Osteocyte (in vitro differentiated cells): ENCODE data around the gene ARHGAP5. TPM values are rescaled to one million over a fixed set of nuclear protein-coding genes. Genes with fewer than 3 reads are reported as not detected.
A peak's percentile ranks its signal among the peaks of the same experiment; 100 is the strongest.

Source experiments
- DNase-seq: peaks from one replicate; pipeline ENCODE4 v3.0.0; 2021; ENCODE audit warnings: mixed read lengths; ENCODE audit not compliant: unreplicated experiment; ENCODE audit errors: extremely low spot score
- H3K27ac Mint-ChIP-seq: one replicate; pipeline ENCODE4 v1.8.0; 2021; ENCODE audit warnings: mild to moderate bottlenecking, mixed read lengths; ENCODE audit not compliant: unreplicated experiment
- H3K27me3 Mint-ChIP-seq: one replicate; pipeline ENCODE4 v1.8.0; 2021; ENCODE audit warnings: mixed read lengths; ENCODE audit not compliant: unreplicated experiment
- H3K36me3 Mint-ChIP-seq: one replicate; pipeline ENCODE4 v1.8.0; 2021; ENCODE audit warnings: mixed read lengths; ENCODE audit not compliant: unreplicated experiment
- H3K4me1 Mint-ChIP-seq: one replicate; pipeline ENCODE4 v1.8.0; 2021; ENCODE audit warnings: mixed read lengths; ENCODE audit not compliant: unreplicated experiment
- H3K4me3 Mint-ChIP-seq: one replicate; pipeline ENCODE4 v1.8.0; 2021; ENCODE audit warnings: mild to moderate bottlenecking, moderate library complexity, mixed read lengths; ENCODE audit not compliant: unreplicated experiment
- H3K9me3 Mint-ChIP-seq: one replicate; pipeline ENCODE4 v1.8.0; 2021; ENCODE audit warnings: mixed read lengths; ENCODE audit not compliant: unreplicated experiment
- total RNA-seq: library from RNA; stranded (reverse); gene quantifications from 2 replicates; pipeline ENCODE4 v1.2.1, GENCODE V29; 2021
- TF ChIP-seq, protein P1 (sequence below): fragments of 200-600 bp; sonication (generic); IDR thresholded peaks from 2 replicates; pipeline ENCODE4 v1.5.0; 2021; ENCODE audit warnings: antibody characterized with exemption, mild to moderate bottlenecking, moderate library complexity

ARHGAP5 gene
- total RNA-seq, 1 donor from 2014 or later, result 87.1 TPM

DNA sequence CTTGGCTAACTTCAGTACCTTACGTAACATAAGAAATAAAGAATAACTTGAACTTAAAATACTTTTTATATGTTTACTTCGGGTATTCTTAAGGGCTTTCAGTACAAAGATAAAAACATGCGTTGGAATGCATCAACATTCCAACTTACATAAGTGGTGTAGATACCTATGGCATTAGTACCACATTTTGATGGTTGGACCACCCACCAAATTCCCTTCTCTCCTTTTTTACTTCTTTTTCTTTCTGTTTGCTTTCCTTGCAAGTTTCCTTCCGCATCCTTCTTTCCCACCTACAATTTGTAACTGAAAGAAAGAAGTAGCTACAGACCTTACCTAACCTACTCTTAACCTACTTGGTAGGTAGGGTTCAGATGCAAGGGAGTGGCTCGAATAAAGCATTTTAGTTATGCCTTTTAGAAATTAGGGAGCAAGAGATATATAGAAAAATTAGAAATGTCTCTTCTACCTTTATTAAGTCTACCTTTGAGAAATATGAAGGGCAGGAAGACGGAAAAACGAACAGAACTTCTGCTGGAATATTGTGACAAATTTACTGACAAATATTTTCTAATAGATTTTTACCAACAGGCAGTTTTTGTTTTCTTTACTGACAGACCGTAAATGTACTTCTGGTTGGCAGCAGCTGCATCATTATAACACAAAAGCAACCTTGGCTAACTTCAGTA is 2.1 kb upstream of the ARHGAP5 start:
- peak overlapping the region; percentile 99 for H3K27ac Mint-ChIP-seq
- H3K27me3 Mint-ChIP-seq, result no peaks in the 10 kb centered on the region
- H3K4me1 Mint-ChIP-seq, result peaks cover 26% of the 10 kb centered on the region
- H3K9me3 Mint-ChIP-seq, result no peaks in the 10 kb centered on the region
- H3K36me3 Mint-ChIP-seq, result no peaks in the 10 kb centered on the region
- TF ChIP-seq, protein P1, sequence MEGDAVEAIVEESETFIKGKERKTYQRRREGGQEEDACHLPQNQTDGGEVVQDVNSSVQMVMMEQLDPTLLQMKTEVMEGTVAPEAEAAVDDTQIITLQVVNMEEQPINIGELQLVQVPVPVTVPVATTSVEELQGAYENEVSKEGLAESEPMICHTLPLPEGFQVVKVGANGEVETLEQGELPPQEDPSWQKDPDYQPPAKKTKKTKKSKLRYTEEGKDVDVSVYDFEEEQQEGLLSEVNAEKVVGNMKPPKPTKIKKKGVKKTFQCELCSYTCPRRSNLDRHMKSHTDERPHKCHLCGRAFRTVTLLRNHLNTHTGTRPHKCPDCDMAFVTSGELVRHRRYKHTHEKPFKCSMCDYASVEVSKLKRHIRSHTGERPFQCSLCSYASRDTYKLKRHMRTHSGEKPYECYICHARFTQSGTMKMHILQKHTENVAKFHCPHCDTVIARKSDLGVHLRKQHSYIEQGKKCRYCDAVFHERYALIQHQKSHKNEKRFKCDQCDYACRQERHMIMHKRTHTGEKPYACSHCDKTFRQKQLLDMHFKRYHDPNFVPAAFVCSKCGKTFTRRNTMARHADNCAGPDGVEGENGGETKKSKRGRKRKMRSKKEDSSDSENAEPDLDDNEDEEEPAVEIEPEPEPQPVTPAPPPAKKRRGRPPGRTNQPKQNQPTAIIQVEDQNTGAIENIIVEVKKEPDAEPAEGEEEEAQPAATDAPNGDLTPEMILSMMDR, result no peak
- H3K4me3 Mint-ChIP-seq, result peak overlapping the region; percentile 96
- no peak for DNase-seq

DNA sequence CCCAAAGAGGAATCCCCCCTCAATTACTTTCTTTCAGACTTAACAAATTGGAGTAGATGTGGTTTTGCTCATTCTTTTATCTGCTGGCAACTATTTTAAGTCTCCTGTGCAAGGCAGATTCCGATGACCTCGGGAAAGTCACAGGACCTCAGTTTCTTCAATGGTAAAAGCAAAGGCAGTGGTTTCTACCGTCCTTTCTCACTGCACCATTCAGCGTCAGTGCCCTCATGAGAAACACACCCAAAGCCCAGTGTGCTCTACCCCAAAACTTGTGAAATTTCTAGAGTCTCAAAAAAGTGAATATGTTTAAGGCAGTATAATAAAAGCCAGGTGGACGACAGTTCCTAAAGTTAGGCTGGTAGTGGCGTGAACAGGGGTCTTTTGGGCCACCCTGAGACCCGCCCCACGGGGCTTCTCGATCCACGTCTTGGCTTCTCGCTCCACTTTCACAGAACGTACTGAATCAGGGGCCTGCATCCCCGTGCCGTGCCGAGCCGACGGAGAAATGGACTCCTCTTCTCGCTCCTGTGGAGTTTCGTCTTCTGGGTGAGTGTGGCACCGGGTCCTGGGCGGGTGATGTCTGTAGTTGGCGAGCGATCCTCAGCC is 1.3 kb upstream of the ARHGAP5 start:
- DNase-seq, result peak; percentile 87
- Mint-ChIP-seq H3K27ac (peak overlapping the region; percentile 99), H3K4me1 (peaks cover 32% of the 10 kb centered on the region), H3K4me3 (peak overlapping the region; percentile 96), H3K27me3 (no peaks in the 10 kb centered on the region), H3K36me3 (no peaks in the 10 kb centered on the region), H3K9me3 (no peaks in the 10 kb centered on the region)
- TF ChIP-seq, protein P1, result no peak

DNA sequence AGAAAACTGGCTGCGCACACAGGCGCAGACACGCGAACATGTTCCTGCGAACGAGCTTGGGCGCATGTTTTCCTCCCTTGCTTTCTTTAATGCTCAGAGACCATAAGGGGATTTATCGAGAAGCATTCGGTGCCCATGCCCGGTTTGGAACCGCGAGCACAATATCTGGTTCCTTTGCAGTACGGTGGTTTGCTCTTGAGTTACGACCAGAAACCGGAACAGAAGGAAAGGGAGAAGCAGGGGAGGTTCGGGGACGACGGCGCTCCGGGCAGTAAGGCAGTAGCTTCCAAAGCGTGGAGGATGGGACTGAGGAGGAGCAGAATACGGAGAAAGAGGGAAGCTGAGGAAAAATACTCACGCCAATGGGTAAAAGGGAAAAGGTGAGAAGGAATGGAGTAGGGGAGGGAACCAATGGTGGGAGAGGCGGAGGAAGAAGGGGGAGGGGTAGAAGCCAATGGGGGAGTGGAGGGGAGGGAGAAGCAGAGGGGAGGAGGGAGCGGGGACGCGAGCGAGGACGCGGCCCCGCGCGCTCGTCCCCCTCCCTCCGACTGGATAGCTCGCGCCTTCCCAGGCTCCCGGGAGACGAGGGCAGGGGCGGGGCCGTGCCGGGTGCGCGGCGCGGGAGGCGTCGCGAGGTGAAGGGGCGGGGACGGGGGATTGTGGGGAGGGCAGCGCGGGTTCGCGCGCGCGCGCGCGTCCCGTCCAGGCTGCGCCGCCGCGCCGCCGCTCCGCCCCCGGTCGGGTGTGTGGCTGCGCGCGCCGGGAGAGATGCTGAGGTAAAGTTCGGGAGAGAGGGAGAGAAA is 625 bp upstream of the ARHGAP5 start:
- peak; percentile 99 for DNase-seq

DNA sequence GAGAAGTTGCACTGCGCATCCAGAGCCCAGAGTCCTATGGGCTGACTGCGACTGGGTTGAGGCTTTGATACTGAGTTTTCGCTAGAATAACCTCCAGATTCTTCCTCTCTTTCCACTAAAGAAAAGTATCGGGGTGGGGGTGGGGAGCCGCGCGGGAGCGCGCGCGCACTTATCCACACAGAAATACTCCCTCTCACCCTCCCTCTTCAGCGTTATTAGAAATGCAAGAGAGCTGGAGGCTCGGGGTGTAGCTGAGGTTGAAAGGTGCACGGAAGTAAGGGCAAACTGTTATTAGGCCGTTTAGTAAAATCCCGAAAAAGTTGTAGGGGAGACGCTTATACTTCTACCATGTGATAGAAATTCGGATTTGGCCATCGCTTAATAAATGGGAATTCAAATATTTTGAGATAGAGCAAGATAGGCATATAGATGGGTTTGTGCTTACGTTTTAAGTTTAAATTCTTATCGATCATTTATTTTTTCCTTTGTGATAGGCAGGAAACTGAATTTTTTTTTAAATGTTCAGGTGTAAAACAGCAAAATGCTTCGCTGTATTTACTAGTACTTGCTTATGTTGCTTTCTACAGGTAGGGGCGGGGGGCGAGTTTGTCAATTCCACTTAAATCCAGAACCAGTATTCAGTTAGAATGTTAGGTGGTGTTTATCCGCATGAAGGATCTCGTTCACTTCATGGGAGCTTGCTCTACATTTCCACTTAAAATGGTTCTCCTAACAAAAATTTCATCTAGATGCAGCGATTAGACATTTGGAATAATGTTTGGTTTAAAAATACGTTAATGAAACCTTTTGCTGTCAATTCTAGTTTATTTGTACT is 1.1 kb downstream of the ARHGAP5 start:
- Mint-ChIP-seq H3K9me3 (no peaks in the 10 kb centered on the region), H3K4me1 (peaks cover 51% of the 10 kb centered on the region), H3K36me3 (no peaks in the 10 kb centered on the region), H3K27ac (peak overlapping the region; percentile 97), H3K27me3 (no peaks in the 10 kb centered on the region), H3K4me3 (peak overlapping the region; percentile 94)
- TF ChIP-seq, protein P1, result no peak
- DNase-seq, result no peak

More for the DNA sequence above, 625 bp upstream of the ARHGAP5 start:
- Mint-ChIP-seq H3K4me3 (peak overlapping the region; percentile 96), H3K4me1 (peaks cover 38% of the 10 kb centered on the region), H3K27me3 (no peaks in the 10 kb centered on the region), H3K36me3 (no peaks in the 10 kb centered on the region), H3K27ac (peak overlapping the region; percentile 99), H3K9me3 (no peaks in the 10 kb centered on the region)
- TF ChIP-seq, protein P1, result no peak
